Ovary (tissue), 9 donors: ENCODE results near the gene MARCHF3. TPM values are rescaled to one million over a fixed set of nuclear protein-coding genes. Genes with fewer than 3 reads are reported as not detected.

Source experiments
- DNase-seq, 5 donors: peaks; one replicate each; pipeline ENCODE4 v3.0.0-alpha.2; 2019 to 2020
- H3K27ac ChIP-seq, 2 donors: fragments of 200-600 bp; one replicate each; pipeline versions ENCODE4 v1.5.1 to v1.8.0; 2019 to 2022
- H3K27me3 ChIP-seq: fragments of 200-600 bp; one replicate; pipeline ENCODE4 v1.8.0; 2022
- H3K36me3 ChIP-seq: fragments of 200-600 bp; sonication (generic); one replicate; pipeline ENCODE4 v1.5.1; 2019
- H3K4me1 ChIP-seq: one replicate; pipeline ENCODE4 v1.8.1; 2013; ENCODE audit warnings: mild to moderate bottlenecking, moderate library complexity; ENCODE audit not compliant: insufficient read depth
- H3K4me3 ChIP-seq: fragments of 200-600 bp; sonication (generic); one replicate; pipeline ENCODE4 v1.5.1; 2017
- H3K9me3 ChIP-seq, 2 donors: fragments of 200-600 bp in 1 of 2; sonication (generic) in 1 of 2; one replicate each; pipeline versions ENCODE4 v1.5.1 to v1.8.1; 2013 to 2019; ENCODE audit warnings: mild to moderate bottlenecking in 1 of 2, moderate library complexity in 1 of 2
- EP300 ChIP-seq: sonication (generic); formaldehyde crosslinking; IDR thresholded peaks from one replicate; pipeline ENCODE4 v1.6.1; 2017; ENCODE audit warnings: antibody characterized with exemption
- POLR2A ChIP-seq: fragments of 450-650 bp; IDR thresholded peaks from one replicate; pipeline ENCODE4 v1.6.1; 2017; ENCODE audit warnings: antibody characterized with exemption, mild to moderate bottlenecking, moderate library complexity
- WGBS, 3 donors: extraction: QIAGEN DNeasy Blood & Tissue Kit in 1 of 3; methylation state at CpG; one replicate each; pipeline versions ENCODE4 v1.1.5 to v1.1.7; 2013 to 2017; 5-methylcytosine and 5-hydroxymethylcytosine counted together
- intact Hi-C, 4 donors: fragments of 100-400 bp; cut with DNase I; formaldehyde crosslinking; loops; one replicate each; pipeline versions ENCODE4 v1.11.0 to v1.15.1; 2022 to 2023
- polyA plus RNA-seq, 2 donors: library from polyadenylated mRNA; stranded (reverse); fragments of 200-250 nt in 1 of 2; fragments of 350-450 nt in 1 of 2; fragmentation: Illumina TruSeq in 1 of 2; extraction: RNeasy Lipid Tissue Mini Kit (QIAGEN cat#74804) in 1 of 2; gene quantifications; one replicate each; pipeline ENCODE4 v1.2.3, GENCODE V29; 2013 to 2014
- total RNA-seq, 7 donors: library from RNA; depleted of rRNA in 2 of 7; stranded (reverse); fragments of >200 nt in 2 of 7; fragmentation: NEBNext Ultra II Directional in 3 of 7; extraction: Animal tissue kit (Norgen Biotek cat#: 25700) in 3 of 7; gene quantifications; one replicate each; pipeline versions ENCODE4 v1.1.0 to v1.2.4, GENCODE V29; 2016 to 2023
- TF ChIP-seq, protein P1 (sequence below), 3 donors: fragments of 450-650 bp in 2 of 3; fragments of 200-600 bp in 1 of 3; IDR thresholded peaks; one replicate each; pipeline versions ENCODE4 v1.5.1 to v1.8.0; 2016 to 2022; ENCODE audit warnings: antibody characterized with exemption in 3 of 3, mild to moderate bottlenecking in 1 of 3
- donor health status: DM: no; HTN: no; CAD: no; lungs with moderate emphysema.
- donor health status: DM: no; HTN: no; CAD: no.
- donor health status: Bipolar disorder and iron deficiency.
- donor health status: DM: yes; HTN: yes; CAD: no.
- donor health status: DM: no; HTN: no; CAD: no.
- donor health status: DM: yes; HTN: yes; CAD: no.

The MARCHF3 gene
- total and polyA plus RNA-seq, 9 donors = 2.1 to 13.8 (median 4.5) TPM

DNA sequence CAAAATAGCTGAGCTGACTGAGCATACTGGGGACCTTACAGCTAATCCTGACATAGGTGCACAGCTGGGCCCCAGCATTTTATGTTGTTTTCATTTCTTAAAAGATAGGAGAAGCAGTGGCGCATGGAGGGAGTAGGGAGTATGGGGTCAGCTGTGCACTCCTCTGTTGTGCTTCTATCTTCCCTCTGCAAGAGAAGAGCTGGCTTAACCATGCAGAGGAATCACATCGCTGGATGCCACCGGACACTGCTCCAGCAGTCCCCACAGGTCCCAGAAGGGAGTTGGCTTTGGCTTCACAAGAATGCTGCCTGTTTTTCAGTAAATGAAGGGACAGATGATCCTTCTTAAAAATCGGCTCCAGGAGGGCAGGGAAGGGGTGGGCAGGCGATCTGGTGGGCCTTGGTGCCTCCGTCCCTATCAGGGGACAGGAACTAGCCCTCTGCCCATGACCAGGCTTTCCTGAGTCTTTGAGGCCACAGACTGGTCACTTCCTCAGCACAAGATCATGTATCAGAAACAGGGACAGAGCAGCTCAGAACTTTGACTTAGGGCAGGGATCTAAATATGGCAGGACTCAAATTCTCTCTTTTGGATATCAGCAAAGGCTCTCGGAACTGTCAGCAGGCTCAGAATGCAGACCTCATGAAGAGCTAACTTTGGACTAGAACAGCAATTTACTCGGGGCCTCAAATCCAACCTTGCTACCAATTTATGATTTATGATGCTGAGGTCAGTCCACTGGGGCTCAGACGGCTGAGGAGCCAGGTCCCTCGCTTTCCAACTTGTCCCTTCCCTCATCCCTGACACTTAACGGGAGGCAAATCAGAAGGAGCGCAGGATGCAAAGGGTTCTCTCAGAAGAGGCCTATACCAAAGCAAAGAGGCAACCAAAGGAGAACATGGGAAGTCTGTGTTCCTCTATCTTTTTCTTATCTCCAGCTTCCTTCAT lies 47.2 kb downstream of the MARCHF3 start:
- no peak for DNase-seq
- Histone ChIP-seq H3K4me3 (no peak overlapping the region), H3K36me3 (no peaks in the 10 kb centered on the region), H3K9me3 (no peaks in the 10 kb centered on the region), H3K27me3 (no peaks in the 10 kb centered on the region), H3K27ac (no peak overlapping the region), H3K4me1 (peaks cover 5% of the 10 kb centered on the region)
- intact Hi-C loops = no loop called here
- WGBS, 3 donors = 62 to 74% (median 65%) methylated on average over 12 of the region's 12 CpGs
- TF ChIP-seq EP300 (no peak), POLR2A (no peak)
- TF ChIP-seq, protein P1, sequence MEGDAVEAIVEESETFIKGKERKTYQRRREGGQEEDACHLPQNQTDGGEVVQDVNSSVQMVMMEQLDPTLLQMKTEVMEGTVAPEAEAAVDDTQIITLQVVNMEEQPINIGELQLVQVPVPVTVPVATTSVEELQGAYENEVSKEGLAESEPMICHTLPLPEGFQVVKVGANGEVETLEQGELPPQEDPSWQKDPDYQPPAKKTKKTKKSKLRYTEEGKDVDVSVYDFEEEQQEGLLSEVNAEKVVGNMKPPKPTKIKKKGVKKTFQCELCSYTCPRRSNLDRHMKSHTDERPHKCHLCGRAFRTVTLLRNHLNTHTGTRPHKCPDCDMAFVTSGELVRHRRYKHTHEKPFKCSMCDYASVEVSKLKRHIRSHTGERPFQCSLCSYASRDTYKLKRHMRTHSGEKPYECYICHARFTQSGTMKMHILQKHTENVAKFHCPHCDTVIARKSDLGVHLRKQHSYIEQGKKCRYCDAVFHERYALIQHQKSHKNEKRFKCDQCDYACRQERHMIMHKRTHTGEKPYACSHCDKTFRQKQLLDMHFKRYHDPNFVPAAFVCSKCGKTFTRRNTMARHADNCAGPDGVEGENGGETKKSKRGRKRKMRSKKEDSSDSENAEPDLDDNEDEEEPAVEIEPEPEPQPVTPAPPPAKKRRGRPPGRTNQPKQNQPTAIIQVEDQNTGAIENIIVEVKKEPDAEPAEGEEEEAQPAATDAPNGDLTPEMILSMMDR (IDR thresholded peaks at IDR 0.05) = no peak

DNA sequence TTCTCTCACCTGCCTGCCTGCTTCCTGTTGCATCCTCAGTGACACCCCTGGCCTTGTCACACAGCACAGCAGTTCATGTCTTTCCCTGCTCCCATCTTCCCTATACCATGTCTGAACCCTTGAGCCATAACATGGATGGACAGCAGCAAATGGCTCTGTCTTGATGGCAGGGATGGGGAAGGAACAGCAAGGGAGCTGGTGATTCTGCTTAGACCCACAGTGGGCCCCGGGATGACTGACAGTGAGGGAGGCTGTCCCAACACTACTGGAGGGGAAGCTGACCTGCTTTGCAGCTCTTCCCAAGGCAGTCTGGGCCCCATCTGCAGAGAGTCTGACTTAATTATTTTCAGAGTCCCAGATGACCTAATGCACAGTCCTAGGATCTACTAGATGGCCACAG lies 48.2 kb downstream of the MARCHF3 start:
- no peak for TF ChIP-seq POLR2A
- no peak for TF ChIP-seq EP300
- no peaks in the 10 kb centered on the region for H3K27me3 ChIP-seq
- no peak overlapping the region for H3K27ac ChIP-seq
- no peaks in the 10 kb centered on the region for H3K9me3 ChIP-seq
- peaks cover 5% of the 10 kb centered on the region for H3K4me1 ChIP-seq
- DNase-seq = no peak
- no peaks in the 10 kb centered on the region for H3K36me3 ChIP-seq
- no peak overlapping the region for H3K4me3 ChIP-seq
- intact Hi-C loops = no loop called here
- 67 to 79% (median 77%) methylated on average over 1 of the region's 1 CpG for WGBS, 3 donors

DNA sequence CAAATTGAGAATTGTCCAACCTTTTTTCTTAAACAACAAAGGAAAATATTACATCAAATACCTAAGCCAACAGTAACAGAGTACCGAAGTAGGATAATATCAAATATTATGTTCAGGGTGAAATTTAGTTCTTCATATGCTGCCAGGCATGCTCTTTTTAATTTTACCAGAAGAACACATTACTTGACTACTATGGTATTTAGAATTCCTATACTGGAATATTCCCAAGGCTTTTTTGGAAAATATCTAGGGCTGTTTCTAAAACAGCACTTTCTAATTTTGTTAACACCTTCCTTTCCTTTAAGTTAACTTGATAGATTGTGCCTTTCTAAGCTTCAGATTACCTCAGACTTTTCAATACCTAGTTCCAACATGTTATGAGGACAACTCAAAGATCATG lies 48.7 kb downstream of the MARCHF3 start:
- DNase-seq = no peak
- H3K27me3 ChIP-seq = no peaks in the 10 kb centered on the region
- WGBS, 3 donors = 11 to 12% (median 12%) methylated on average over 1 of the region's 1 CpG
- no peak overlapping the region for H3K27ac ChIP-seq
- H3K9me3 ChIP-seq = no peaks in the 10 kb centered on the region
- intact Hi-C loops = no loop called here
- no peaks in the 10 kb centered on the region for H3K36me3 ChIP-seq
- TF ChIP-seq POLR2A (no peak), EP300 (no peak)
- TF ChIP-seq, protein P1 (IDR thresholded peaks at IDR 0.05) = no peak
- H3K4me3 ChIP-seq = no peak overlapping the region
- H3K4me1 ChIP-seq = peaks cover 5% of the 10 kb centered on the region

DNA sequence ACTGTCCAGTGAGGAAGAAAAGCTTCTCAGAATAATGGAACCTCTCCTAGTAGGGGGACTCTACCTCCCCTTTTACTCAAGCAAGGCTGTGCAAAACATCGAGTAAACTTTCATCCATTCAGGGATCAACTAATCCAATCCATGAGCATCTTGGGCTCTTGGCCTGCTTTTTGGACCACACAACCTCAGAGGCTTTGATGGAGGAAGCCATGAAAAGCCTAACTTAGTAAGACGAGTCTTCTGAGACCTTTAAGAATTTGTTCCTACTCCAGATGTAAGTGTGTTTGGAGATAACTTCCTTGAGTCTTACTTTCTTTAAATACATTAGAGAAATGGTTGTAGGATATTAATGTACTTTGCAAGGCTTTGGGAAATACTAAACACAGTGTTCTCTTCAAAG lies 49.1 kb downstream of the MARCHF3 start:
- intact Hi-C loops = no loop called here
- no peaks in the 10 kb centered on the region for H3K27me3 ChIP-seq
- no peak overlapping the region for H3K4me3 ChIP-seq

More for the DNA sequence above, 49.1 kb downstream of the MARCHF3 start:
- Histone ChIP-seq H3K4me1 (peaks cover 5% of the 10 kb centered on the region), H3K36me3 (no peaks in the 10 kb centered on the region), H3K27ac (no peak overlapping the region), H3K9me3 (no peaks in the 10 kb centered on the region)
- no peak for DNase-seq
- WGBS, 3 donors = 80 to 84% (median 81%) methylated on average over 2 of the region's 2 CpGs
- TF ChIP-seq EP300 (no peak), POLR2A (no peak)
- TF ChIP-seq, protein P1 (IDR thresholded peaks at IDR 0.05) = no peak
